HFF-Myc (cell line): ENCODE results near the gene ZBTB24.

ENCODE experiments used
- DNase-seq: peaks from one replicate; pipeline ENCODE4 v3.0.0-alpha.2; 2011; ENCODE audit warnings: low read depth; ENCODE audit errors: extremely low read depth
- H3K4me3 ChIP-seq: replicated peaks from 2 replicates; pipeline ENCODE4 v1.5.1; 2011; ENCODE audit warnings: low read depth, mild to moderate bottlenecking, control low read depth, low read length
- TF ChIP-seq, protein P1 (sequence below): IDR thresholded peaks from 2 replicates; pipeline ENCODE4 v1.5.1; 2012; ENCODE audit warnings: mild to moderate bottlenecking, low read depth, low read length, control low read depth; ENCODE audit errors: missing control alignments

Gene ZBTB24

DNA sequence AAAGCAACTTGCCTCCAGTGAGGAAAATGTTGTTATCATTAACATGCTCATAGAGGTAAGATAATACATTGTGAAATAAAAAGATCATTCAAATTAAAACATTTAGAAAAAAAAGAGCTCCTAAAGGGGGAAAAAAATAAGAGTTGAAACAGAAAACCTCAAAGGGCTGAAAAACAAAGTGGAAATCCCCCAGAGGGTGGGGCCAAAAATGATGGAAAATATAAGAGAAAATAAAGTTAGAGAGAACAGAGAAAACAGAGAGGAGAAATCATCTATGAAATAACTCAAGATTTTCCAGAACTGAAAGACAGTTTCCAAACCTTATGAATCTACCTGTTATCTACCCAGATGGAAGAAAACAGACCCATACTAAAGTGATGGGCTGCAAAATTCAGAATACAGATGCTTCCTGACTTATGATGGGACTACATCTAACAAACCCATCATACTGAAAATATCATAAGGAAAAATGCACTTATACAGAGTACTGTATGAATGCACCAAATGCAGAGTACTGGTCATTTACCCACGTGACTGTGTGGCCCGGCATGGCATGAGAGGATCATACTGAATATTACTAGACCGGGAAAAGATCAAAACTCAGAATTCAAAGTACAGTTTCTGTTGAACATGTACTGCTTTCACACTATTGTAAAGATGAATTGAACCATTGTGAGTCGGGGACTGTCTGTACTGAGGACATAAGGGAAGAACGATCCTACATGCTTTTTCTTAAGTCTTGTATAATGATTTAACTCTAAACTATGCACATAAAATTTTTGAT, 4.0 kb downstream of the ZBTB24 start:
- H3K4me3 ChIP-seq: peak overlapping the region; percentile 35
- TF ChIP-seq, protein P1, sequence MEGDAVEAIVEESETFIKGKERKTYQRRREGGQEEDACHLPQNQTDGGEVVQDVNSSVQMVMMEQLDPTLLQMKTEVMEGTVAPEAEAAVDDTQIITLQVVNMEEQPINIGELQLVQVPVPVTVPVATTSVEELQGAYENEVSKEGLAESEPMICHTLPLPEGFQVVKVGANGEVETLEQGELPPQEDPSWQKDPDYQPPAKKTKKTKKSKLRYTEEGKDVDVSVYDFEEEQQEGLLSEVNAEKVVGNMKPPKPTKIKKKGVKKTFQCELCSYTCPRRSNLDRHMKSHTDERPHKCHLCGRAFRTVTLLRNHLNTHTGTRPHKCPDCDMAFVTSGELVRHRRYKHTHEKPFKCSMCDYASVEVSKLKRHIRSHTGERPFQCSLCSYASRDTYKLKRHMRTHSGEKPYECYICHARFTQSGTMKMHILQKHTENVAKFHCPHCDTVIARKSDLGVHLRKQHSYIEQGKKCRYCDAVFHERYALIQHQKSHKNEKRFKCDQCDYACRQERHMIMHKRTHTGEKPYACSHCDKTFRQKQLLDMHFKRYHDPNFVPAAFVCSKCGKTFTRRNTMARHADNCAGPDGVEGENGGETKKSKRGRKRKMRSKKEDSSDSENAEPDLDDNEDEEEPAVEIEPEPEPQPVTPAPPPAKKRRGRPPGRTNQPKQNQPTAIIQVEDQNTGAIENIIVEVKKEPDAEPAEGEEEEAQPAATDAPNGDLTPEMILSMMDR: no peak
- no peak for DNase-seq

DNA sequence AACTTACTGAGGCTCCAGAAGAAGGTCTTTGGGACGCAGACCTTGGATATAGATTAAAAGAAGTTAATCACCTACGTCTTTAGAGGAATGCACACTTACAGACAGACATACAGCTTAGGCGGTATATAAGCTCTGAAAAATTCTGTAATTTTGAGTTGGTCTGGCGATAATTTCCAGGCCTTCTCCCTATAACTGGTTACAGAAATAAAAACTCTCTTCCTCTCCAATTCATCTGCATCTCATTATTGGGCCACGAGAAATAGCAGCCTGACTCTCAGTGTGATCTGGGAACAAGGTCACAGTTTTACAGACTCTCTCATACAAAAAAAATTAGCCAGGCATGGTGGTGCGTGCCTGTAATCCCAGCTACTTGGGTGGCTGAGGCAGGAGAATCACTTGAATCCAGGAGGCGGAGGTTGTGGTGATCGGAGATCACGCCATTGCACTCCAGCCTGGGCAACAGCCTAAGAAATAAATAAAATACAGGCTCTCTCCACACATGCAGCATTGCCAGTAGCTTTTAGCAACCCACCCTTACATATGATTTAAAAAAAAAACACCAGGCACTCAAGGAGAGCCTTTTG, 4.7 kb downstream of the ZBTB24 start:
- TF ChIP-seq, protein P1: no peak
- peak overlapping the region; percentile 35 for H3K4me3 ChIP-seq
- DNase-seq: no peak

DNA sequence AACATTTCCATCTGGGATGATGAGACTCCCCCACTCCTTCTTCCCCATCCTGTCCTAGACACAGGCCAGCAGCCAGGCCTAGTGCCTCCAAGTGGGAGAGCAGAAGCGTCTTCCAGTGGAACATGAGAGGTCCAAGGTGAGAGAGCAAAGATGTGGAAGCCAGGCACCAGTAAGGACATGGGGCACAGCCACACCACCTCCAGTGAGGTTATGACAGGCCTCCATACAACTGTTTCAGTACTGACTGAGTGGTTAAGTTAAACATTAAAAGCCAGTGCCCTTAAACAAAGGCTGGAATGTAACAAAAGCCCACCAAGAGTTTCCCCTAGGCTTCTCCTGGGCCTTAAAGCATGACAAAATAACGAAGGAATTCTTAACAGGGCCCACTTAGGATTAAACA, 5.3 kb downstream of the ZBTB24 start:
- TF ChIP-seq, protein P1: no peak
- peak overlapping the region; percentile 35 for H3K4me3 ChIP-seq
- no peak for DNase-seq

DNA sequence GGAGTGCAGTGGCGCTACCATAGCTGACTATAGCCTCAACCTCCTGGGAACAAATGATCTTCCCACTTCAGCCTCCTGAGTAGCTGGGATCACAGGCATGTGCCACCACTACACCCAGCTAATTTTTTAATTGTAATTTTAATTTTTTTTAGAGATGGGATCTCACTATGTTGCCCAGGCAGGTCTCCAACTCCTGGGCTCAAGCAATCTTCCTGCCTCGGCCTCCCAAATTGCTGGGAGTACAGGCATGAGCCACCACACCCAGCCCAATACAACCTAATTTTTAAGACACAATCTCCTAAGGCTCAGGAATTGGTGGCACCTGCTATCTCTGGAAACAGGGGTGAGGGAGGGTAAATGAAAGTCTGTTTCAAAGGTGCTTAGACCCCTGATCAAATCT, 5.8 kb downstream of the ZBTB24 start:
- peak overlapping the region; percentile 35; the same call in 1 of the 2 replicates for H3K4me3 ChIP-seq
- DNase-seq: no peak
- TF ChIP-seq, protein P1: no peak

DNA sequence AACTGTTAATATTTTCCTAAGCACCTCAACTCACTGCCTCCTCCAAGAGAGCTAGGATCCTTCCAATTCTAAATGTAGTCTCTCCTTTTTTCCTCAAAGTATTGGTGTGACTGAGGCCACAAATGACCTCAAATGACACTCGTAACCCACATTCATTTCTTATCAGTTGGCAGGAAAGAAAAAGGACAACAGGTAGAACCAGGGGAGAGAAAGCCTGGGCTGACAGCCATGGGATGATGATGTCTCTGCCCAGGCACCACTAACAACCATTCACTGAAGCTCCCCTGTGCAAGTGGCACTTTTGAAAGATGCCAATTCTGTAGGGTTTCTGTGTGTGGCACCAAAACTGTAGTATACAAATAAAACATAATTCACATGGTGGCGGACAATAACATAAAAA, 7.4 kb downstream of the ZBTB24 start:
- no peak overlapping the region for H3K4me3 ChIP-seq
- DNase-seq: no peak
- TF ChIP-seq, protein P1: no peak

DNA sequence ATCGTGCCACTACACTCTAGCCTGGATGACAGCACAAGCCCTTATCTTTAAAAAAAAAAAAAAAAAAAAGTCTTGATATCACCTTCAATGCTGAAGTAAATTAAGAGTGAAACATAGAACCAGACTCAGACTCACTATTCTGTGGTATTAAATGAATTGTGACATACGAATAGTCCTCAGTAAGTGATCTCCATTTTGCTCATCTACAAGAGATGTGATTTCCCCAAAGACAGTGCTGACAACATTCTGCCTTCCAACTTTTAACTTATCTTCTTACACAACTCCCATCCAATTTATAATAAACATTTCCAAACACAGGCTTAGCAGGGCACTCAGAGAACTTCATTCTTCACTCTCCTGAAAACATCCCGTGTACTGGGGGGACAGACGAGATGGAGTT, 8.0 kb downstream of the ZBTB24 start:
- no peak for DNase-seq
- TF ChIP-seq, protein P1: no peak
- H3K4me3 ChIP-seq: no peak overlapping the region
